Naive B cell (primary cell): ENCODE data around the gene CAST. TPM values are rescaled to one million over a fixed set of nuclear protein-coding genes. Genes with fewer than 3 reads are reported as not detected.

Experiments
- ATAC-seq, 2 donors: fragments of 150-1000 bp; cut with Tn5 transposase; 2 replicates each; pipeline ENCODE4 v1.10.0; 2021; ENCODE audit warnings: low read depth in 2 of 2, mild to moderate bottlenecking in 2 of 2, moderate library complexity in 2 of 2
- DNase-seq: peaks from one replicate; pipeline ENCODE4 v3.0.0; 2022
- H3K27ac Mint-ChIP-seq, 6 donors: one replicate each; pipeline ENCODE4 v1.8.0; 2020 to 2022; ENCODE audit warnings: mild to moderate bottlenecking in 6 of 6, mixed read lengths in 6 of 6, moderate library complexity in 5 of 6, inconsistent platforms in 2 of 6
- H3K27me3 Mint-ChIP-seq, 3 donors: one replicate each; pipeline ENCODE4 v1.8.0; 2021 to 2022; ENCODE audit warnings: mixed read lengths in 3 of 3, mild to moderate bottlenecking in 1 of 3
- H3K36me3 Mint-ChIP-seq, 2 donors: one replicate each; pipeline ENCODE4 v1.8.0; 2020 to 2022; ENCODE audit warnings: mixed read lengths in 2 of 2, inconsistent platforms in 1 of 2, mild to moderate bottlenecking in 1 of 2
- H3K4me1 Mint-ChIP-seq, 3 donors: one replicate each; pipeline ENCODE4 v1.8.0; 2020 to 2022; ENCODE audit warnings: mixed read lengths in 3 of 3, inconsistent platforms in 1 of 3, mild to moderate bottlenecking in 1 of 3, moderate library complexity in 1 of 3
- H3K4me3 Mint-ChIP-seq, 8 donors: one replicate each; pipeline ENCODE4 v1.8.0; 2020 to 2022; ENCODE audit warnings: mild to moderate bottlenecking in 8 of 8, mixed read lengths in 8 of 8, moderate library complexity in 8 of 8, inconsistent platforms in 2 of 8
- H3K9me3 Mint-ChIP-seq, 7 donors: one replicate each; pipeline ENCODE4 v1.8.0; 2020 to 2022; ENCODE audit warnings: mixed read lengths in 7 of 7, mild to moderate bottlenecking in 5 of 7, inconsistent platforms in 2 of 7, moderate library complexity in 1 of 7
- polyA plus RNA-seq, 6 donors: library from polyadenylated mRNA; unstranded; fragments of 300-500 nt; fragmentation: Illumina TruSeq; gene quantifications; one replicate each; pipeline ENCODE4 v1.2.3, GENCODE V29; 2021; ENCODE audit warnings: low read depth in 6 of 6

Gene CAST
- polyA plus RNA-seq, 6 donors from 2014 or later, result 18.2 to 52.9 (median 37.3) TPM

- peak; percentile 82 to 86 for ATAC-seq
- H3K9me3 Mint-ChIP-seq, result no peaks in the 10 kb centered on the region
- peak; percentile 16 for DNase-seq
- H3K27me3 Mint-ChIP-seq, result no peaks in the 10 kb centered on the region
- peak overlapping the region in 1 of 8 donors; percentile 48 for H3K4me3 Mint-ChIP-seq
- H3K36me3 Mint-ChIP-seq, result peaks cover 18 to 24% of the 10 kb centered on the region in 2 donors
- peak overlapping the region; percentile 53 to 93 (median 63) for H3K27ac Mint-ChIP-seq
- H3K4me1 Mint-ChIP-seq, result peaks cover 29 to 41% (median 35%) of the 10 kb centered on the region in 3 donors
These were observed 52.8 kb downstream of the CAST start for GRCh38 chr5:96714951-96715451.

GRCh38 chr5:96716007-96716406, 53.8 kb downstream of the CAST start:
- no peaks in the 10 kb centered on the region for H3K27me3 Mint-ChIP-seq
- ATAC-seq (no peak), DNase-seq (no peak)
- peak overlapping the region in 1 of 6 donors; percentile 63 for H3K27ac Mint-ChIP-seq
- no peak overlapping the region for H3K4me3 Mint-ChIP-seq
- peaks cover 23 to 40% (median 35%) of the 10 kb centered on the region in 3 donors for H3K4me1 Mint-ChIP-seq
- no peaks in the 10 kb centered on the region for H3K9me3 Mint-ChIP-seq
- H3K36me3 Mint-ChIP-seq, result peaks cover 18 to 24% of the 10 kb centered on the region in 2 donors

DNA sequence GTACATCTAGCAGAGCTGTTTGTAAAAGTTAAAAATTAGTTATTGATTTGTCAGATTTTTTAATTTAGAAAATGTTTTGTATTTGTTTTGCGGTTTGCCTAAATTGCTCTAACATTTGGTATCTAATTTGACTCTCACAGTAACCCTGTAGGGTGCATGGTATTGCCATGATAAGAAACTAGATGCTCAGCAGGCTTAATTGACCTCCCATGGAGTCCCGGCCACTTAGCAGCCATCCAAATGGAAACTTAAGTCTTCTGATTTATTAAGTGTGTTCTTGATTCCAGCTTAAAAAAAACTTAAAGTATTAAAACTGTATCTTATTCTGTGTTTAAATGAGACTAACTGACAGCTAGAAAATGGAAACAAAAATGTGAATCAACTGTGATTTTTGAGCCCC, 54.5 kb downstream of the CAST start:
- DNase-seq (no peak), ATAC-seq (no peak)
- Mint-ChIP-seq H3K4me3 (no peak overlapping the region), H3K9me3 (no peaks in the 10 kb centered on the region), H3K27ac (peak overlapping the region in 2 of 6 donors; percentile 43 to 59), H3K27me3 (no peaks in the 10 kb centered on the region), H3K4me1 (peaks cover 23 to 39% (median 38%) of the 10 kb centered on the region in 3 donors), H3K36me3 (peaks cover 18 to 24% of the 10 kb centered on the region in 2 donors)

DNA sequence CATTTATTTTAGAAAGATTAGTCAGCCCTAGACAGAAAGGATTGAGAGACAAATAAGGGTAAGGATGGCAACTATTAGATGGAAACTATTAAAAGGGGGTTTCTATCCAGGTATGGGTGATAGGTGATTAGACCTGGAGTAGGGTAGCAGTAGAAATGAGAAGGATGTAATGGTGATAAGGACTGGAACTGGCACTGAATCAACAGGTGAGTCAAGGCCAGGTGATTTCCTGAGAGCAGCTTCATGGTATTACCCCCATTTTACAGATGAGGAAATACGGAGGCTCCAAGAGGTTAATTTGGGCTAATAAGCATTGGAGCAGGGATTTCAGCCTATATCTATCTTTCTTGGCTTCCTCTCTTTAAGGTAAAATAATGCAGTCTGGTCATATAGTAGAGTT, 55.7 kb downstream of the CAST start:
- DNase-seq (no peak), ATAC-seq (no peak)
- H3K27ac Mint-ChIP-seq, result peak overlapping the region in 2 of 6 donors; percentile 1 to 62
- no peaks in the 10 kb centered on the region for H3K9me3 Mint-ChIP-seq
- H3K4me3 Mint-ChIP-seq, result no peak overlapping the region
- no peaks in the 10 kb centered on the region for H3K27me3 Mint-ChIP-seq
- H3K4me1 Mint-ChIP-seq, result peaks cover 16 to 35% (median 30%) of the 10 kb centered on the region in 3 donors
- H3K36me3 Mint-ChIP-seq, result peaks cover 17 to 18% of the 10 kb centered on the region in 2 donors

- ATAC-seq, result no peak
- Mint-ChIP-seq H3K27ac (peak overlapping the region in 2 of 6 donors; percentile 7 to 27), H3K4me1 (peaks cover 16 to 31% (median 30%) of the 10 kb centered on the region in 3 donors), H3K4me3 (no peak overlapping the region), H3K9me3 (no peaks in the 10 kb centered on the region), H3K27me3 (no peaks in the 10 kb centered on the region), H3K36me3 (peaks cover 17 to 18% of the 10 kb centered on the region in 2 donors)
- no peak for DNase-seq
These were observed 56.5 kb downstream of the CAST start for GRCh38 chr5:96718635-96719077.

DNA sequence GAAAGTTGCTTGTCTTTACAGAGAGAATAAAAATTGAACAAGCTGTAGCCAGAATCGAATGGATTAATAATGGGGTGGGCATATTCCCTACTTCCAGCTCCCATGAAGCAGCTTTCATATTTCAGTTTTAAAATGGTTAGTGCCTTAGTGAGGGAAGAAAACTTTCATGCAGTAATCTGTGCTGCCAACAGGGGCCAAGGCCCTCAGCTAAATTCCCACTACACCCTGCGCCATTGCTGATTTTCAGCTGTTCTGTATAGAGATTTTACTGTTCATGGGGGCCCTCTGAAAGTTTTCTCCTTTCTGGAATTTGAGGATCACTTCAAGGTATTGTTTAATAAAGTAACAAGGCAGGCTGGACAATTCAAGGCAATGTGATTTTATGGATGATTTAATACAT, 58.2 kb downstream of the CAST start:
- H3K4me3 Mint-ChIP-seq, result no peak overlapping the region
- H3K27ac Mint-ChIP-seq, result no peak overlapping the region

DNA sequence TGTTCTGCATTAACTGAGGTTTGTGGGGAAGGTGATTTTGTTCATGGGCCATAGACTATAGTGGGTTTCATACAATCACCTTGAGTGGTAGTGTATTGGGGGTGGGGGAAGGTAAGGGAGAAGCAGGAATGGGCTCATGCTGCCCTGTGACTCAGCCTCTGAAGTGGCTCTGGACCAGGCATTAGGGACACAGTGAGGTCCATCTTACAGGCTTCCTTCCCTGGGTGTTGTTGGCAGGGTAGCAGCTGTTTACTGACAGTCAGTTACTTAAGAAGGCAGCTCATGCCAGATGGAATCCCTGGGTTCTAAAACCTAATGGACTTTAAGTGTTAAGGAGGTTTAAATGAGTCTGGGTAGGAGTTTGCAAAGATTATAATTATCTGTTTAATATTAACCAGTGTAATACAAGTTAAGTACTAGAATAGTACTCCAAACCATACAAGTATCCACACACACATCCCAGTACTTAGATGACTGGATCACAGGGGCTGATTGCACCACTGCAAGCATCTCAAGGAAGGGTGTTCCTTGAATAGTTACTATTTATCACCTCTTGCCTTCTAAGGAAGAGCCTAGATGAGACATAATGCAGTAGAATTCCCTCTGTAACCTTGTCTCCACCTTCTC, 59.3 kb downstream of the CAST start:
- no peak overlapping the region for H3K4me3 Mint-ChIP-seq
- H3K27me3 Mint-ChIP-seq, result no peaks in the 10 kb centered on the region
- peaks cover 7 to 23% (median 13%) of the 10 kb centered on the region in 3 donors for H3K4me1 Mint-ChIP-seq

More for the DNA sequence above, 58.2 kb downstream of the CAST start:
- no peaks in the 10 kb centered on the region for H3K9me3 Mint-ChIP-seq
- DNase-seq (no peak), ATAC-seq (no peak)
- H3K27me3 Mint-ChIP-seq, result no peaks in the 10 kb centered on the region
- peaks cover 10 to 18% of the 10 kb centered on the region in 2 donors for H3K36me3 Mint-ChIP-seq
- peaks cover 7 to 23% (median 16%) of the 10 kb centered on the region in 3 donors for H3K4me1 Mint-ChIP-seq

GRCh38 chr5:96725257-96725656, 63.1 kb downstream of the CAST start:
- ATAC-seq (no peak), DNase-seq (no peak)
- Mint-ChIP-seq H3K27me3 (no peaks in the 10 kb centered on the region), H3K4me3 (no peak overlapping the region), H3K9me3 (no peaks in the 10 kb centered on the region), H3K4me1 (peaks cover 0 to 7% (median 4%) of the 10 kb centered on the region in 3 donors), H3K36me3 (peaks cover 0 to 19% of the 10 kb centered on the region in 2 donors), H3K27ac (peak overlapping the region in 1 of 6 donors; percentile 5)

More for the DNA sequence above, 59.3 kb downstream of the CAST start:
- Mint-ChIP-seq H3K9me3 (no peaks in the 10 kb centered on the region), H3K36me3 (peaks cover 12 to 18% of the 10 kb centered on the region in 2 donors), H3K27ac (peak overlapping the region in 3 of 6 donors; percentile 20 to 71 (median 58))
- ATAC-seq, result no peak
- no peak for DNase-seq

DNA sequence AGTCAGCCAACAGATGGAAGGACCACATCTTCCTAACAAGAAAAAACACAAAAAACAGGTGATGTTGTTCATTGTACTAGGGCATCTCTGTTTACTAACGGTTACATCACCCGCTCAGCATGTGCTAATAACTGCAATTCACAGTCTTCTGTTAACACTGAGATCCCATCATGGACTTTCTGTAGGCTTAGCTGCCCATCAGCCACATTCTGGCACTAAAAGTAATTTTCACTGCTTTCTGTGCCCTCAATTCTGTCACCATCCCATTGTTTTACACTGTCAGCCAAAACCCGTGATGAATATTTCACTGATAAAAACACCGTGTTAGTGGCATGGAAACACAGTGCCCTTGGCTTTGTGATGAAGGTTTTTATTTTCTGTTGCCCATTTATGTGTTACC, 64.6 kb downstream of the CAST start:
- no peaks in the 10 kb centered on the region for H3K9me3 Mint-ChIP-seq
- no peaks in the 10 kb centered on the region for H3K27me3 Mint-ChIP-seq
- no peak for DNase-seq
- H3K36me3 Mint-ChIP-seq, result peaks cover 0 to 28% of the 10 kb centered on the region in 2 donors
- H3K27ac Mint-ChIP-seq, result peak overlapping the region in 1 of 6 donors; percentile 13
- no peaks in the 10 kb centered on the region for H3K4me1 Mint-ChIP-seq
- no peak overlapping the region for H3K4me3 Mint-ChIP-seq
- no peak for ATAC-seq

DNA sequence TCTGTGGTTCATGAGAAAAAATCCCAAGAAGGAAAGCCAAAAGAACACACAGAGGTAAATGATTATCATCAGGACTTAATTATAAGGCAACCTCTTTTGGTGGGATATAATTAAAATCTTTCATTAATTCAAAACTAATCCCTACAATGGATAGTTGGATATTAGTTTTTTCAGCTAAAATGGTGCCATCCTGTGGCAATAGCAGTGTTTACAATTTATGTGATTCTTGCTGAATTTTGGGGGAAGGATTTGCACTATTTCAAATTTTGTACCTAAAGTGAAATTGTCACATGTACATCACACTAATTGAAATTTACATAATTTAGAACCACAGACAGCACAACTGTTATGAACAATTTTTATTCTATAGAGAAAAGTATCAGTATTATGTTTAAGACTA, 67.0 kb downstream of the CAST start:
- H3K27me3 Mint-ChIP-seq, result no peaks in the 10 kb centered on the region
- ATAC-seq (no peak), DNase-seq (no peak)
- no peak overlapping the region for H3K4me3 Mint-ChIP-seq
- peaks cover 0 to 28% of the 10 kb centered on the region in 2 donors for H3K36me3 Mint-ChIP-seq
- H3K27ac Mint-ChIP-seq, result no peak overlapping the region
- peaks cover 3 to 4% (median 4%) of the 10 kb centered on the region in 3 donors for H3K4me1 Mint-ChIP-seq
- no peaks in the 10 kb centered on the region for H3K9me3 Mint-ChIP-seq

DNA sequence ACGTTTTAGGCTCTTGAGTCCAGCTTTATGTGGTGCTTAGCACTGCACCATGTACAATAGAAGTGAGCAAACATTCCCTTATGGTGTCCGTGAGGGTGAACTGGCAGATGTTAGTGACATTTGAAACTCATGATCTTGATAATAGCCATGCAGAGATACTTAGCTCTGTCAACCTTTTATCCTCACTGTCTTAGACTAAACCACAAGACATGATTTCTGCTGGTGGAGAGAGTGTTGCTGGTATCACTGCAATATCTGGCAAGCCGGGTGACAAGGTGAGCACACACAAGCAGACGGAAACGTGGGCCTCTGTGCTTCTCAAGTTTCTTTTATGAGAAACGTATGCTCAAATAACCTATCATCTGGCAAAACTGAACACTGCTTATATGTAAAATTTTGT, 68.4 kb downstream of the CAST start:
- ATAC-seq (no peak), DNase-seq (no peak)
- Mint-ChIP-seq H3K4me3 (no peak overlapping the region), H3K27me3 (no peaks in the 10 kb centered on the region), H3K9me3 (no peaks in the 10 kb centered on the region), H3K36me3 (peaks cover 5 to 28% of the 10 kb centered on the region in 2 donors), H3K27ac (no peak overlapping the region), H3K4me1 (peaks cover 11 to 19% (median 16%) of the 10 kb centered on the region in 3 donors)

DNA sequence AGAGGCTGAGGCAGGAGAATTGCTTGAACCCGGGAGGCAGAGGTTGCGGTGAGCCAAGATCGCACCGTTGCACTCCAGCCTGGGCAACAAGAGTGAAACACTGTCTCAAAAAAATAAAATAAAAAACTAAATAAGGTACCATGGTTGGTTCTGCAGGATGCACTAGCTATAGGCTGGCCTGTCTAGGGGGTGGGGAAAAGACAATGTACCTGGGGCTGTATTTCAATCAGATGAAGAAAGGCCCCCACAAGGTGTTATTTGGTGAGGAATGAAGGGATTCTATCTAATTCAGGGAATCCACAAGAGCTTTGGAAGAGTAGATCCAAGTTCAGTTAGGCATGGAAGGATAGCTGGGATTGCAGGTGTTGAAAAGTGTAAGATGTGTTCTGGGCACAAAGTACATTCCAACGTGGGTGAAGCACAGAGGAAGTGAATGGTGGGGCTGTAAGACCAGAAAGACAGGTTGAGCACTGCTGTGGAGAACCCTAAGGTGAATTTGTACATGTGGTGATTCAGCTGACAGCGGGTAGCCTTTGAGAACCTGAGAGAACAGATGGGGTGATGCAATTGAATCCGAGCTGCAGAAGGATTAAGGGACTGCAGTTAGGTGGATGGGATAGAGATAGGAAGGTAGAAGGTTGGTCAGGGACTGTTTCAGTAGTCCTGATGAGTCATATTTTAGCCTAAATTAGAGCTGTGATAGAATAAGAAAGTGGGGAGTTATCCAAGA, 71.8 kb downstream of the CAST start:
- peaks cover 11 to 21% (median 19%) of the 10 kb centered on the region in 3 donors for H3K4me1 Mint-ChIP-seq
- H3K4me3 Mint-ChIP-seq, result no peak overlapping the region
- peaks cover 15 to 19% of the 10 kb centered on the region in 2 donors for H3K36me3 Mint-ChIP-seq
- peak overlapping the region in 5 of 6 donors; percentile 6 to 70 (median 37) for H3K27ac Mint-ChIP-seq
- no peaks in the 10 kb centered on the region for H3K27me3 Mint-ChIP-seq
- no peaks in the 10 kb centered on the region for H3K9me3 Mint-ChIP-seq
- no peak for ATAC-seq
- DNase-seq, result no peak

GRCh38 chr5:96734871-96735325, 72.7 kb downstream of the CAST start:
- H3K4me3 Mint-ChIP-seq, result no peak overlapping the region
- peaks cover 11 to 21% (median 19%) of the 10 kb centered on the region in 3 donors for H3K4me1 Mint-ChIP-seq

More at GRCh38 chr5:96734871-96735325, 72.7 kb downstream of the CAST start:
- no peak for DNase-seq
- no peaks in the 10 kb centered on the region for H3K9me3 Mint-ChIP-seq
- peaks cover 11 to 15% of the 10 kb centered on the region in 2 donors for H3K36me3 Mint-ChIP-seq
- peak overlapping the region in 3 of 6 donors; percentile 24 to 70 (median 37) for H3K27ac Mint-ChIP-seq
- no peaks in the 10 kb centered on the region for H3K27me3 Mint-ChIP-seq
- no peak for ATAC-seq
